HuH-7 (cell line): Measurements from ENCODE around the gene NAIF1.
"Not testable (repeated sequence)": the region's sequence is repeated elsewhere in the genome, so short reads cannot be mapped to it uniquely, and the experiment has no call there.

Source experiments
- DNase-seq: peaks from one replicate; pipeline ENCODE4 v3.0.0; 2011; ENCODE audit warnings: low spot score

The NAIF1 gene

GRCh38 chr9:128066713-128067644, at the start of gene NAIF1:
TSS of gene NAIF1 (minus strand) at chr9:128067320. CDS start at chr9:128067101, 219 bp downstream.
- peak; percentile 99 for DNase-seq

GRCh38 chr9:128116104-128117083, 49.3 kb upstream of the NAIF1 start:
- no peak for DNase-seq

GRCh38 chr9:128115187-128116103, 48.3 kb upstream of the NAIF1 start:
- DNase-seq = peak; percentile 73

GRCh38 chr9:128114326-128115186, 47.4 kb upstream of the NAIF1 start:
- no peak for DNase-seq

GRCh38 chr9:128113526-128114325, 46.6 kb upstream of the NAIF1 start:
- no peak for DNase-seq

- DNase-seq = not testable (repeated sequence)
These were observed 44.6 kb upstream of the NAIF1 start for GRCh38 chr9:128111726-128112125.

- DNase-seq = no peak
These were observed 42.1 kb upstream of the NAIF1 start for GRCh38 chr9:128109050-128109709.

GRCh38 chr9:128108269-128109049, 41.3 kb upstream of the NAIF1 start:
- DNase-seq = no peak

- no peak for DNase-seq
These were observed 40.5 kb upstream of the NAIF1 start for GRCh38 chr9:128107468-128108268.

- no peak for DNase-seq
These were observed 39.9 kb upstream of the NAIF1 start for GRCh38 chr9:128106940-128107467.

- DNase-seq = no peak
These were observed 39.2 kb upstream of the NAIF1 start for GRCh38 chr9:128106181-128106939.

- DNase-seq = no peak
These were observed 38.5 kb upstream of the NAIF1 start for GRCh38 chr9:128105538-128106175.

GRCh38 chr9:128104171-128104618, 37.1 kb upstream of the NAIF1 start:
- no peak for DNase-seq

- no peak for DNase-seq
These were observed 36.5 kb upstream of the NAIF1 start for GRCh38 chr9:128103589-128103962.

- peak; percentile 84 for DNase-seq
These were observed 35.9 kb upstream of the NAIF1 start for GRCh38 chr9:128102861-128103588.
